Measurements from ENCODE around the gene RABEP1. TPM values are rescaled to one million over a fixed set of nuclear protein-coding genes. Genes with fewer than 3 reads are reported as not detected.

RABEP1 gene
- total RNA-seq, 1 donor from 2014 or later: 46.1 TPM

GRCh38 chr17:5297245-5297644 is 15.2 kb downstream of the RABEP1 start:
- Mint-ChIP-seq H3K27ac (ENCODE audit: unreplicated experiment) (no peak overlapping the region), H3K4me1 (ENCODE audit: low read depth) (peaks cover 9% of the 10 kb centered on the region), H3K4me3 (ENCODE audit: unreplicated experiment) (no peak overlapping the region), H3K27me3 (ENCODE audit: low read depth) (no peaks in the 10 kb centered on the region), H3K9me3 (ENCODE audit: low read depth) (no peaks in the 10 kb centered on the region), H3K36me3 (ENCODE audit: low read depth) (no peaks in the 10 kb centered on the region)
- TF ChIP-seq CTCF (IDR thresholded peaks at IDR 0.05): no peak
- DNase-seq (ENCODE audit: low spot score): no peak

GRCh38 chr17:5299383-5299782 is 17.3 kb downstream of the RABEP1 start:
- Mint-ChIP-seq H3K36me3 (ENCODE audit: low read depth) (no peaks in the 10 kb centered on the region), H3K4me1 (ENCODE audit: low read depth) (peaks cover 9% of the 10 kb centered on the region), H3K9me3 (ENCODE audit: low read depth) (no peaks in the 10 kb centered on the region), H3K4me3 (ENCODE audit: unreplicated experiment) (no peak overlapping the region), H3K27ac (ENCODE audit: unreplicated experiment) (no peak overlapping the region), H3K27me3 (ENCODE audit: low read depth) (no peaks in the 10 kb centered on the region)
- no peak for DNase-seq (ENCODE audit: low spot score)
- TF ChIP-seq CTCF (IDR thresholded peaks at IDR 0.05): no peak

GRCh38 chr17:5304636-5305035 is 22.6 kb downstream of the RABEP1 start:
- no peaks in the 10 kb centered on the region for H3K36me3 Mint-ChIP-seq (ENCODE audit: low read depth)
- no peak overlapping the region for H3K4me3 Mint-ChIP-seq (ENCODE audit: unreplicated experiment)
- no peaks in the 10 kb centered on the region for H3K9me3 Mint-ChIP-seq (ENCODE audit: low read depth)
- no peak for TF ChIP-seq CTCF (IDR thresholded peaks at IDR 0.05)
- no peak overlapping the region for H3K27ac Mint-ChIP-seq (ENCODE audit: unreplicated experiment)
- H3K27me3 Mint-ChIP-seq (ENCODE audit: low read depth): no peaks in the 10 kb centered on the region
- H3K4me1 Mint-ChIP-seq (ENCODE audit: low read depth): peaks cover 25% of the 10 kb centered on the region
- no peak for DNase-seq (ENCODE audit: low spot score)

- H3K27ac Mint-ChIP-seq (ENCODE audit: unreplicated experiment): no peak overlapping the region
- no peak for TF ChIP-seq CTCF (IDR thresholded peaks at IDR 0.05)
- peaks cover 20% of the 10 kb centered on the region for H3K4me1 Mint-ChIP-seq (ENCODE audit: low read depth)
- DNase-seq (ENCODE audit: low spot score): no peak
- H3K27me3 Mint-ChIP-seq (ENCODE audit: low read depth): no peaks in the 10 kb centered on the region
- H3K4me3 Mint-ChIP-seq (ENCODE audit: unreplicated experiment): no peak overlapping the region
- H3K9me3 Mint-ChIP-seq (ENCODE audit: low read depth): no peaks in the 10 kb centered on the region
- no peaks in the 10 kb centered on the region for H3K36me3 Mint-ChIP-seq (ENCODE audit: low read depth)
Observed at GRCh38 chr17:5309851-5310250, 27.8 kb downstream of the RABEP1 start.

GRCh38 chr17:5325851-5326250 is 43.8 kb downstream of the RABEP1 start:
- Mint-ChIP-seq H3K4me1 (ENCODE audit: low read depth) (peaks cover 15% of the 10 kb centered on the region), H3K27me3 (ENCODE audit: low read depth) (no peaks in the 10 kb centered on the region), H3K36me3 (ENCODE audit: low read depth) (peaks cover 16% of the 10 kb centered on the region), H3K4me3 (ENCODE audit: unreplicated experiment) (no peak overlapping the region), H3K27ac (ENCODE audit: unreplicated experiment) (no peak overlapping the region), H3K9me3 (ENCODE audit: low read depth) (peaks cover 10% of the 10 kb centered on the region)
- TF ChIP-seq CTCF (IDR thresholded peaks at IDR 0.05): no peak
- DNase-seq (ENCODE audit: low spot score): no peak

Data from chondrocyte (in vitro differentiated cells).